HepG2 (cell line): ENCODE results near the gene ECHS1. TPM values are rescaled to one million over a fixed set of nuclear protein-coding genes. Genes with fewer than 3 reads are reported as not detected.

ENCODE experiments used
- AKNA ChIP-seq: sonication (generic); formaldehyde crosslinking; IDR thresholded peaks from 2 replicates; pipeline ENCODE4 v1.4.0; 2020; ENCODE audit warnings: missing genetic modification reagents, borderline replicate concordance
- FOXJ3 ChIP-seq: sonication (generic); formaldehyde crosslinking; IDR thresholded peaks from 2 replicates; pipeline ENCODE4 v1.4.0; 2020; ENCODE audit warnings: missing genetic modification reagents, mild to moderate bottlenecking, borderline replicate concordance
- JUND ChIP-seq: sonication (generic); formaldehyde crosslinking; IDR thresholded peaks from 2 replicates; pipeline ENCODE4 v1.8.0; 2022; ENCODE audit warnings: mild to moderate bottlenecking, missing genetic modification reagents
- KAT8 ChIP-seq: IDR thresholded peaks from 2 replicates; pipeline ENCODE4 v1.6.1; 2016; ENCODE audit warnings: missing genetic modification reagents, missing compliant biosample characterization
- NFIC ChIP-seq: IDR thresholded peaks from 2 replicates; pipeline ENCODE4 v1.6.1; 2012; ENCODE audit warnings: mild to moderate bottlenecking, low read length, inconsistent platforms
- RNF2 ChIP-seq: fragments of 450-650 bp; conservative IDR thresholded peaks from 2 replicates; pipeline ENCODE4 v1.6.1; 2016; ENCODE audit warnings: low read depth
- SRF ChIP-seq: IDR thresholded peaks from 2 replicates; pipeline ENCODE4 v1.6.1; 2011; ENCODE audit warnings: mild to moderate bottlenecking, low read depth, low read length, moderate library complexity
- TRAFD1 ChIP-seq: sonication (generic); formaldehyde crosslinking; IDR thresholded peaks from 2 replicates; pipeline ENCODE4 v1.5.1; 2020; ENCODE audit warnings: missing genetic modification reagents, mild to moderate bottlenecking, borderline replicate concordance
- XRCC5 ChIP-seq: fragments of 200-400 bp; formaldehyde crosslinking; optimal IDR thresholded peaks from 2 replicates; pipeline ENCODE3; 2017; ENCODE audit warnings: mild to moderate bottlenecking, low read length
- ZBTB46 ChIP-seq: sonication (generic); formaldehyde crosslinking; IDR thresholded peaks from 2 replicates; pipeline ENCODE4 v1.4.0; 2020; ENCODE audit warnings: mild to moderate bottlenecking, missing genetic modification reagents, borderline replicate concordance
- ZNF281 ChIP-seq: sonication (generic); formaldehyde crosslinking; IDR thresholded peaks from 2 replicates; pipeline ENCODE4 v1.4.0; 2020; ENCODE audit warnings: missing genetic modification reagents, borderline replicate concordance
- ZNF572 ChIP-seq: sonication (generic); formaldehyde crosslinking; IDR thresholded peaks from 2 replicates; pipeline ENCODE4 v1.5.1; 2020; ENCODE audit warnings: mild to moderate bottlenecking, missing genetic modification reagents
- ZNF75D ChIP-seq: sonication (generic); formaldehyde crosslinking; IDR thresholded peaks from 2 replicates; pipeline ENCODE4 v1.8.1; 2023; ENCODE audit warnings: missing genetic modification reagents, mild to moderate bottlenecking, borderline replicate concordance
- ZNF850 ChIP-seq: sonication (generic); formaldehyde crosslinking; conservative IDR thresholded peaks from 2 replicates; pipeline ENCODE4 v1.9.0; 2021; ENCODE audit warnings: mild to moderate bottlenecking, missing genetic modification reagents
- ZSCAN21 ChIP-seq: sonication (generic); formaldehyde crosslinking; IDR thresholded peaks from 2 replicates; pipeline ENCODE4 v1.8.0; 2022; ENCODE audit warnings: mild to moderate bottlenecking, missing genetic modification reagents, moderate library complexity, borderline replicate concordance
- polyA plus RNA-seq, 8 experiments: library from polyadenylated mRNA; depleted of rRNA in 3 of 8; stranded (reverse) in 7 of 8; unstranded in 1 of 8; fragments of >200 nt; fragmentation: Illumina TruSeq in 4 of 8; extraction: Trizol in 4 of 8; gene quantifications; 2 replicates each; pipeline versions ENCODE4 v1.2.1 to v1.2.3, GENCODE V29; 2011 to 2016; ENCODE audit warnings: low read depth in 4 of 8, missing spikeins in 1 of 8, mixed read lengths in 1 of 8; ENCODE audit not compliant: insufficient read depth in 1 of 8
- total RNA-seq, 5 experiments: library from RNA; depleted of rRNA; stranded (reverse); fragments of >200 nt; fragmentation: Illumina TruSeq; extraction: Trizol; gene quantifications; 2 replicates each; pipeline ENCODE4 v1.2.3, GENCODE V29; 2016; ENCODE audit warnings: low read depth in 1 of 5

ECHS1 gene
- total and polyA plus RNA-seq, 2 of the 13 experiments (the other 11 are each of a cell fraction or from before 2014, with no cell fraction given): 32.7 to 195 TPM

- no peak for TF ChIP-seq ZNF281 (CRISPR knock-in tag)
- 0 out of 2 replicates have a peak, but pooled peaks have one; percentile 41 for TF ChIP-seq ZNF572 (CRISPR knock-in tag)
- TF ChIP-seq JUND (CRISPR knock-in tag): no peak
- TF ChIP-seq ZSCAN21 (CRISPR knock-in tag): no peak
- no peak for TF ChIP-seq NFIC
- 0 out of 2 replicates have a peak, but pooled peaks have one; percentile 36 for TF ChIP-seq RNF2
- no peak for TF ChIP-seq ZNF850 (CRISPR knock-in tag)
- no peak for TF ChIP-seq ZBTB46 (CRISPR knock-in tag)
- peak; percentile 61 for TF ChIP-seq XRCC5
- TF ChIP-seq FOXJ3 (CRISPR knock-in tag): peak; percentile 18; the same call in 1 of the 2 replicates
- TF ChIP-seq SRF: no peak
- TF ChIP-seq ZNF75D (CRISPR knock-in tag): no peak
- peak; percentile 51; the same call in 1 of the 2 replicates for TF ChIP-seq KAT8 (CRISPR knock-in tag)
- no peak for TF ChIP-seq AKNA (CRISPR knock-in tag)
- no peak for TF ChIP-seq TRAFD1
These were observed 43.5 kb downstream of the ECHS1 start (continued) for GRCh38 chr10:133329491-133330202.
